IMR-90 (cell line): ENCODE measurements around the gene PJA2. TPM values are rescaled to one million over a fixed set of nuclear protein-coding genes. Genes with fewer than 3 reads are reported as not detected.

Experiments used
- ATAC-seq: fragments of 200-7000 bp; cut with Tn5 transposase; 2 replicates; pipeline ENCODE4 v1.9.1; 2020; ENCODE audit warnings: low read depth, mild to moderate bottlenecking, moderate library complexity
- BruUV-seq: library from RNA; stranded (reverse); fragments of 400-500 nt; replicated peaks from 2 replicates; lab custom pipeline; 2021; lab: Mats Ljungman, UMichigan
- CTCF ChIA-PET: fragments of 300-600 bp; formaldehyde crosslinking; extraction: SDS; loops from one replicate; lab custom pipeline; 2021; ENCODE audit warnings: antibody characterized with exemption; lab: Yijun Ruan, JAX
- POLR2A ChIA-PET: fragments of 300-600 bp; sonication (Branson Sonifier 250); formaldehyde crosslinking; loops from one replicate; lab custom pipeline; 2022; ENCODE audit warnings: antibody characterized with exemption; ENCODE audit not compliant: unreplicated experiment; lab: Charles Lee
- DNase-seq: peaks from one replicate; pipeline ENCODE4 v3.0.0; 2013
- H2AFZ ChIP-seq: replicated peaks from 2 replicates; pipeline ENCODE3; 2013; ENCODE audit warnings: low read length, mild to moderate bottlenecking; ENCODE audit not compliant: poor library complexity
- H2AK5ac ChIP-seq: 2 replicates; pipeline ENCODE4 v1.6.1; 2013; ENCODE audit warnings: low read depth, low read length, inconsistent platforms
- H2AK9ac ChIP-seq: replicated peaks from 2 replicates; pipeline ENCODE3; 2013; ENCODE audit warnings: mild to moderate bottlenecking, low read depth, low read length, moderate library complexity; ENCODE audit not compliant: poor library complexity
- H2BK120ac ChIP-seq: 2 replicates; pipeline ENCODE4 v1.6.1; 2013; ENCODE audit warnings: low read depth, low read length, inconsistent platforms
- H2BK15ac ChIP-seq: 3 replicates; pipeline ENCODE4 v1.6.1; 2013; ENCODE audit warnings: low read depth, low read length, inconsistent platforms
- H2BK20ac ChIP-seq: 2 replicates; pipeline ENCODE4 v1.6.1; 2013; ENCODE audit warnings: low read depth, mild to moderate bottlenecking, inconsistent platforms, low read length, moderate library complexity
- H2BK5ac ChIP-seq: 2 replicates; pipeline ENCODE4 v1.6.1; 2013; ENCODE audit warnings: mild to moderate bottlenecking, low read depth, low read length, inconsistent platforms; ENCODE audit not compliant: poor library complexity, severe bottlenecking
- H3K14ac ChIP-seq: replicated peaks from 2 replicates; pipeline ENCODE4 v1.6.1; 2013; ENCODE audit warnings: low read depth, low read length, inconsistent platforms
- H3K18ac ChIP-seq: 2 replicates; pipeline ENCODE4 v1.6.1; 2013; ENCODE audit warnings: low read depth, low read length, control low read depth
- H3K23ac ChIP-seq: 2 replicates; pipeline ENCODE4 v1.6.1; 2013; ENCODE audit warnings: low read depth, low read length, inconsistent platforms
- H3K27ac ChIP-seq: 2 replicates; pipeline ENCODE4 v1.5.1; 2013; ENCODE audit warnings: mild to moderate bottlenecking, control low read depth, low read length; ENCODE audit not compliant: insufficient read depth
- H3K27me3 ChIP-seq: 2 replicates; pipeline ENCODE4 v1.6.1; 2013; ENCODE audit warnings: low read length; ENCODE audit not compliant: control insufficient read depth, insufficient read depth
- H3K36me3 ChIP-seq: 2 replicates; pipeline ENCODE4 v1.6.1; 2013; ENCODE audit warnings: low read length, mixed read lengths; ENCODE audit not compliant: control insufficient read depth, insufficient read depth
- H3K4ac ChIP-seq: 2 replicates; pipeline ENCODE4 v1.6.1; 2013; ENCODE audit warnings: low read depth, low read length, inconsistent platforms
- H3K4me1 ChIP-seq: 2 replicates; pipeline ENCODE4 v1.6.1; 2013; ENCODE audit warnings: low read length, mixed read lengths; ENCODE audit not compliant: control insufficient read depth, insufficient read depth
- H3K4me2 ChIP-seq: 2 replicates; pipeline ENCODE4 v1.6.1; 2013; ENCODE audit warnings: low read depth, mild to moderate bottlenecking, control low read depth, low read length, moderate library complexity
- H3K4me3 ChIP-seq: 2 replicates; pipeline ENCODE4 v1.5.1; 2013; ENCODE audit warnings: low read depth, mild to moderate bottlenecking, control low read depth, low read length, moderate library complexity; ENCODE audit not compliant: insufficient read depth
- H3K56ac ChIP-seq: 2 replicates; pipeline ENCODE4 v1.6.1; 2013; ENCODE audit warnings: low read length, inconsistent platforms; ENCODE audit not compliant: insufficient read depth; ENCODE audit errors: extremely low read depth
- H3K79me1 ChIP-seq, 2 experiments: 2 replicates each; pipeline ENCODE4 v1.6.1; 2013; ENCODE audit warnings: low read length in 2 of 2, inconsistent platforms in 1 of 2, low read depth in 1 of 2
- H3K9ac ChIP-seq: 2 replicates; pipeline ENCODE4 v1.6.1; 2013; ENCODE audit warnings: low read depth, low read length, control low read depth
- H3K9me1 ChIP-seq: 2 replicates; pipeline ENCODE4 v1.6.1; 2013; ENCODE audit warnings: low read length, inconsistent platforms; ENCODE audit not compliant: insufficient read depth
- H3K9me3 ChIP-seq: 2 replicates; pipeline ENCODE4 v1.6.1; 2013; ENCODE audit warnings: low read length; ENCODE audit not compliant: control insufficient read depth, insufficient read depth
- H4K20me1 ChIP-seq: 2 replicates; pipeline ENCODE4 v1.6.1; 2013; ENCODE audit warnings: low read length, inconsistent platforms; ENCODE audit not compliant: insufficient read depth
- H4K5ac ChIP-seq: 2 replicates; pipeline ENCODE4 v1.6.1; 2013; ENCODE audit warnings: mild to moderate bottlenecking, low read depth, low read length, control low read depth
- H4K8ac ChIP-seq, 2 experiments: 2 replicates each; pipeline ENCODE4 v1.6.1; 2013; ENCODE audit warnings: low read depth in 2 of 2, low read length in 2 of 2, control low read depth in 1 of 2, inconsistent platforms in 1 of 2
- H4K91ac ChIP-seq: 2 replicates; pipeline ENCODE4 v1.6.1; 2013; ENCODE audit warnings: low read depth, low read length, inconsistent platforms; ENCODE audit not compliant: insufficient read depth
- BHLHE40 ChIP-seq: fragments of 150-350 bp; IDR thresholded peaks from 2 replicates; pipeline ENCODE4 v1.6.1; 2016; ENCODE audit warnings: mild to moderate bottlenecking, low read depth, low read length
- CEBPB ChIP-seq: IDR thresholded peaks from 2 replicates; pipeline ENCODE4 v1.6.1; 2012; ENCODE audit warnings: low read depth, low read length, improper control_type of control experiment
- ELK1 ChIP-seq: fragments of 150-350 bp; IDR thresholded peaks from 2 replicates; pipeline ENCODE4 v1.6.1; 2016; ENCODE audit warnings: low read depth, mild to moderate bottlenecking, low read length, moderate library complexity, borderline replicate concordance
- FOS ChIP-seq: fragments of 150-350 bp; IDR thresholded peaks from 2 replicates; pipeline ENCODE4 v1.6.1; 2016; ENCODE audit warnings: low read depth, low read length
- MAFK ChIP-seq: IDR thresholded peaks from 2 replicates; pipeline ENCODE4 v1.6.1; 2012; ENCODE audit warnings: low read depth, low read length, improper control_type of control experiment
- MAZ ChIP-seq: IDR thresholded peaks from 2 replicates; pipeline ENCODE4 v1.6.1; 2012; ENCODE audit warnings: low read depth, mild to moderate bottlenecking, low read length, improper control_type of control experiment, moderate library complexity, borderline replicate concordance
- POLR2A ChIP-seq: IDR thresholded peaks from 2 replicates; pipeline ENCODE4 v1.6.1; 2012; ENCODE audit warnings: mild to moderate bottlenecking, low read depth, low read length
- RAD21 ChIP-seq: IDR thresholded peaks from 2 replicates; pipeline ENCODE4 v1.6.1; 2012; ENCODE audit warnings: low read length, improper control_type of control experiment
- SMC3 ChIP-seq: fragments of 150-350 bp; IDR thresholded peaks from 2 replicates; pipeline ENCODE4 v1.6.1; 2016; ENCODE audit warnings: low read depth, mild to moderate bottlenecking, antibody characterized with exemption, low read length, moderate library complexity
- WGBS, 2 experiments: methylation state at CpG; one replicate each; pipeline versions ENCODE4 v1.1.5 to v1.1.7; 2013; ENCODE audit warnings: missing lambda C conversion rate in 2 of 2; ENCODE audit not compliant: insufficient read length in 1 of 2; ENCODE audit errors: extremely low coverage in 2 of 2; 5-methylcytosine and 5-hydroxymethylcytosine counted together
- dilution Hi-C: fragments of 300-500 bp; cut with HindIII; formaldehyde crosslinking; loops from one replicate; pipeline ENCODE4 v1.14.3; 2018; ENCODE audit warnings: low sequenced_read_pairs; ENCODE audit not compliant: unreplicated experiment
- in situ Hi-C: fragments of 300-500 bp; cut with MboI; formaldehyde crosslinking; loops from 3 replicates; pipeline ENCODE4 v1.14.3; 2019; ENCODE audit warnings: low sequenced_read_pairs, inconsistent platforms, mixed read lengths
- intact Hi-C: fragments of 100-400 bp; cut with micrococcal nuclease; formaldehyde crosslinking; loops from 2 replicates; pipeline ENCODE4 v1.10.0; 2022
- polyA plus RNA-seq, 3 experiments: library from polyadenylated mRNA; depleted of rRNA; stranded (reverse); fragments of >200 nt; gene quantifications; 2 replicates each; pipeline ENCODE4 v1.2.3, GENCODE V29; 2012; ENCODE audit warnings: low replicate concordance in 1 of 3
- total RNA-seq: library from RNA; depleted of rRNA; stranded (reverse); fragments of >200 nt; gene quantifications from 2 replicates; pipeline ENCODE4 v1.2.3, GENCODE V29; 2012

The PJA2 gene
- total and polyA plus RNA-seq, 2 of the 4 experiments (the other 2 are of a cell fraction), result 42.3 to 70.6 TPM

DNA sequence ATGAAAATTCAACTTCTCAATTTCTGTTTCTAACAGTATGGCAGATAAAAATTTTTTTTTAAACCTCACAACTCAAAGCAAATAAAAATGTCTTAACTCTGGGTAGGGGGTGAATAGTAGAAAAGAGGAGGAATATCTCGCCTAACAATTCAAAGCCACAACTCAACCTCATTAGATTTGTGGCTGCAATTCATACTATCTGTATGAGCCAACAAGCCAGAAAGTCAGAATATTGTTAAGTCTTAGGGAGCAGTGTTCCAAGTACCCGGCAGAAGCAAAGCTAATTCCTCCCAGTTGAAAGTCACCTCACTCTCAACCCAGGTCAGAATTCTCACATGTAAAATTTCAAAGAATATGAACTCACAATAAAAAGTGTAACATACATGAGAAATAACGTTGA lies 15.0 kb downstream of the PJA2 start:
- TF ChIP-seq ELK1, result no peak
- TF ChIP-seq SMC3, result no peak
- TF ChIP-seq MAZ, result no peak
- no peak for TF ChIP-seq BHLHE40
- TF ChIP-seq CEBPB, result no peak
- TF ChIP-seq MAFK, result no peak
- no peak for TF ChIP-seq FOS
- no peak for TF ChIP-seq RAD21
- no peak for TF ChIP-seq POLR2A
- no CpG with 5 or more reads among the region's 3 CpGs for WGBS, 2 experiments
- Histone ChIP-seq H2AFZ (no peak overlapping the region), H3K56ac (no peak overlapping the region), H3K4ac (no peak overlapping the region), H3K9me1 (peaks cover 4% of the 10 kb centered on the region), H3K79me1 (peaks cover 0 to 51% of the 10 kb centered on the region in 2 experiments; a peak in 3 of 4 replicates), H3K23ac (no peak overlapping the region), H3K9me3 (no peaks in the 10 kb centered on the region), H3K4me3 (no peak overlapping the region), H3K9ac (no peak overlapping the region), H2AK9ac (no peak overlapping the region), H2BK5ac (no peak overlapping the region), H4K5ac (no peak overlapping the region), H2BK120ac (no peak overlapping the region), H2AK5ac (no peak overlapping the region), H3K18ac (no peak overlapping the region), H4K91ac (no peak overlapping the region), H2BK15ac (no peak overlapping the region), H3K14ac (no peak overlapping the region), H2BK20ac (no peak overlapping the region), H3K36me3 (peaks cover under 1% of the 10 kb centered on the region; the same call in 1 of the 2 replicates), H3K4me1 (no peaks in the 10 kb centered on the region), H4K20me1 (peaks cover 71% of the 10 kb centered on the region), H3K4me2 (no peak overlapping the region), H4K8ac (no peak overlapping the region), H3K27ac (no peak overlapping the region), H3K27me3 (no peaks in the 10 kb centered on the region)
- dilution Hi-C loops (no loop called here), intact Hi-C loops (no loop called here), in situ Hi-C loops (no loop called here)
- BruUV-seq, result no TSS peak
- DNase-seq (no peak), ATAC-seq (no peak)
- ChIA-PET CTCF (interaction anchor here (1.0 kb wide), 1 partner anchor 9 kb away, joined by 5 read pairs; no protein-coding TSS in a partner anchor), POLR2A (no interaction called here)
